HG03135 (cell line): Measurements from ENCODE around the gene IL17C.

Source experiments
- ATAC-seq: cut with Tn5 transposase; IDR thresholded peaks from one replicate; pipeline ENCODE4 v1.9.1; 2021; ENCODE audit warnings: mild to moderate bottlenecking, moderate library complexity; ENCODE audit not compliant: unreplicated experiment

Gene IL17C

DNA sequence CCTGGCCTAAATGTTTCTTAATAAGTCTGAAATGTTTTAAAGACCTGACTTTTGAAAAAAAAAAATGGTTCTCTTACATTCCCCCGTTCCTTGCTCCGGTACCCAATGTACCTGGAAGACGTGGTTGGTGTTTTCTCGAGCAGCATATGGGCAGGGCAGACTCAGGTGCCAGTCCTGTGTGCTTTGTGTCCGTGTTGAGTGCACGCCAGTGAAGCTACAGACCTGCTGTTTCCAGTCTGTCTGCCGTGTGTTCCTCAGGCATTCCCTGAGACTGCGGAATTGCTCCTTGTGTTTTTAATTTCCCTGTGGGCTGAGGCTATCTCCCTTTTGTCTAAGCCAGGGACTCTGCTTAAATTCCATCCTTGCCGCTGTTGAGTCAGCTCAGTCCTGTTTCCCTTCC is 11.7 kb upstream of the IL17C start:
- ATAC-seq, result no peak

GRCh38 chr16:88627531-88628411 is 10.6 kb upstream of the IL17C start:
- ATAC-seq, result no peak

- ATAC-seq, result no peak
Observed at GRCh38 chr16:88628512-88628974, 9.8 kb upstream of the IL17C start.

GRCh38 chr16:88629835-88630234 is 8.5 kb upstream of the IL17C start:
- ATAC-seq, result no peak

- ATAC-seq, result no peak
Observed at GRCh38 chr16:88630433-88630832, 7.9 kb upstream of the IL17C start.

- ATAC-seq, result no peak
Observed at GRCh38 chr16:88630941-88631340, 7.4 kb upstream of the IL17C start.

GRCh38 chr16:88631384-88631783 is 7.0 kb upstream of the IL17C start:
- no peak for ATAC-seq

GRCh38 chr16:88631920-88632586 is 6.3 kb upstream of the IL17C start:
- no peak for ATAC-seq

GRCh38 chr16:88632587-88632930 is 5.8 kb upstream of the IL17C start:
- ATAC-seq, result no peak

DNA sequence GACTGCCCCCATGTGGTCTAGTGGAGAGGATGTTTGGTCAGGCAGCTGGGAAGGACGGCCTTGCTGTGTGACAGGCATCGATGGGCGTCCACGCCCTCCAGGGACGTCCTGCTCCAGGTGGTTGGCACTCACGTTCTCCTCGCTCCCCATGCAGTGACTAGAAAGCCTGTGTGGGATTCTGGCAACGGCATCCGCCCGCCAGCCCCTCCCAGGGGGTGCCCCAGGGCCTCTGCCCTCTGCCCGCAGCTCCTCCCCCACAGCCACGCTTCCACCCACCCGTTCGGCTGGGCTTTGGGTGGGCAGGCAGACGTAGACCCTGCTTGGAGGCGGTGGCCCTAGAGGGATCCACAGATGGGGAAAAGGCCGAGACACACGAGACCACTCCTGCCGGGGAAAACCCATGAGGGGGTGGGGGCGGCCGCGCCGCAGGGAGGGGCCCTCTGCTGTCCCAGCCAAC is 4.7 kb upstream of the IL17C start:
- ATAC-seq, result peak; percentile 35

DNA sequence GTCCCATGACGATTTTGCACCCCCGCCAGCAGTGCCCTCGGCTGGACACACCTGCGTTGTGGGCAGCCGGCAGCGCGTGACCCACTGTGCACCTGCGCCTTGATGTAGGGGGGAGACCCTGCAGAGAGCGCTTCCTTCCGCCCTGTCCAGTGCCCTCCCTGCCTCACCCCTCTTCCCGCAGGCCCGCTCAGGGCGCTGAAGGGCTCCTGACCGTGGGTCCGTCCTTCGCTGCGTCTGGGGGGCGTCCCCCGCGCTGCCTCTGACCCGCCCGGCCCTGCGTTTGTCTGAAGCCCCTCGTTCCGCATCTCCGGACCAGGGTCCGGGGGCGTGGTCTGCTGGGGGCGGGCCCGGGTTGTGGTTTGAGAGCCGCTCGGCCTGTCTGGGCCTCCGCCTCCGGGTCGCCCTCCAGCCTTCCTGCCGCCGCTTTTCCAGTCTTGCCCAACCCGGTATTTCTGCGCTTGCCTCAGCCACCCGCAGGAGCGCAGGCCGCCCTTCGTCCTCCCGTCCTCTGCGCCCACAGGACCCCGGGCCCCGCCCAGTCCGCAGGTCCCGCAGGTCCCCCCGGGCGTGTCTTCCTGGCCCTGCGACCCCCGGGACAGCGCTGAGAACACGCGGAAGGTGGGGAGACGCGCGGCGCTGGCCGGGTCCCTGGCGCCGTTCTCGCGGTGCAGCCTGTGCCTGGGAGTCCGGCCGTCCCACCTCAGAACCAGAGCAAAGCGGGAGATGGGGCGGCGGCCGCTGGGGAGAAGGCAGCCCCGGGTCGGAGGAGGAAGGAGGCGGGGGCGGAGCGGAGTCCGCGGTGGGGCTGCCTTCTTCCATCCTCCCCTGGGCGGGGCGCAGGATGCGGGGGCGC is 4.0 kb upstream of the IL17C start:
- ATAC-seq, result peak; percentile 44

- ATAC-seq, result no peak
Observed at GRCh38 chr16:88634994-88635670, 3.2 kb upstream of the IL17C start.

DNA sequence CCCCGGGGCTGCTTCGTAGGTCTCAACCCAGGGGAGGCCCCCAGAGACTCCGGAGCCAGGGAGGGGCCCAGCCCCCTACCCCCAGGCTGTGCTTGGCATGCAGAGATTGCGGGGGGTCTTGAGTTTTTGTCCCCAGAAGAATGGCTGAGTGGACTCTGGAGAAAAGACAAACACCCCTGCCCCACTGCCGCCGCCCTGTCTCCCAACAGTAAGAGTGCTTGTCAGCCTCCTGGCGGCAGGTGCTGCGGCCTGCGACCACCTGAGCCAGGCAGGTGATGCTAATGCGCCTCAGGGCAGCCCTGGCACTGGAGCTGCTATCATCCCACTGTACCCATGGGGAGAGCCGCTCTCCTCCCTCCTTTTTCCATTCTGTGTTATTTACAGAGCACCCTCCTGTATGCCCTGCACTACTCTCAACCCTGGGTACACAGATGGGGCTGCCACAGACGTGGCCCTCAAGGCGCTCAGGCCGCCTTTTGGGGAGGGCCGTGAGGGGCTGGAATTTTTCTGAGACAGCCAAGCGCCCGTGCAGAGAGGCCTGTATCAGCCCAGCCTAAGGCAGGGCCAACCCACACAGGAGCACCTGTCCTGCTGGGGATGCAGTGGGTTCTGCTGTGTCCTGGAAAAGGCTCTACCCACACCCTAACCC is 2.6 kb upstream of the IL17C start:
- ATAC-seq, result no peak

GRCh38 chr16:88636488-88637265 is 1.7 kb upstream of the IL17C start:
- no peak for ATAC-seq

DNA sequence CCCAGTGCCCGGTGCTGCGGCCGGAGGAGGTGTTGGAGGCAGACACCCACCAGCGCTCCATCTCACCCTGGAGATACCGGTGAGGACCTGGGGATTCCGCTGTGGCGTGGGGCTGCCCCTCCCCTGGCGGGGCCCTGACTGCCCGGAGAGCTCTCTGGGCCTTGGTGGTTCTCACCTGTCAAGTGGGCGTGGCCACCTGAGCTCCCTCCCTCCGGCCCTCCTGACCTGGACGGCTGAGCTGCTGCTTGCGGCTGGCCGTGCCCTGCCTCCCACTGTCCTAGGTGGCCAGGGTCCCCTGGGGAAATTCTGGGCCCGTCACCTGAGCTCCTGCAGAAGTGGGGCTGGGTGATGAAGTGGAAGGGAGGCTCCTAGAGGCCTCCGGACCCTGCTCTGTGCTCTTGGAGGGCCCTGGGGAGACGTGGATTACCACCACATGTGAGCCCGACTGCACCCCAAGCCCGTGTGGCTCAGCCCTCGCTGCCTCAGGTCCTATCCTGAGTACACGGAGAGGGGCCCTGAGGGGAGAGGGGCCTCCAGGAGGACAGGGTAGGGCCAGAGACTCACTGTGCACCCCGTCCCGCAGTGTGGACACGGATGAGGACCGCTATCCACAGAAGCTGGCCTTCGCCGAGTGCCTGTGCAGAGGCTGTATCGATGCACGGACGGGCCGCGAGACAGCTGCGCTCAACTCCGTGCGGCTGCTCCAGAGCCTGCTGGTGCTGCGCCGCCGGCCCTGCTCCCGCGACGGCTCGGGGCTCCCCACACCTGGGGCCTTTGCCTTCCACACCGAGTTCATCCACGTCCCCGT is 1.1 kb downstream of the IL17C start:
- ATAC-seq, result no peak

DNA sequence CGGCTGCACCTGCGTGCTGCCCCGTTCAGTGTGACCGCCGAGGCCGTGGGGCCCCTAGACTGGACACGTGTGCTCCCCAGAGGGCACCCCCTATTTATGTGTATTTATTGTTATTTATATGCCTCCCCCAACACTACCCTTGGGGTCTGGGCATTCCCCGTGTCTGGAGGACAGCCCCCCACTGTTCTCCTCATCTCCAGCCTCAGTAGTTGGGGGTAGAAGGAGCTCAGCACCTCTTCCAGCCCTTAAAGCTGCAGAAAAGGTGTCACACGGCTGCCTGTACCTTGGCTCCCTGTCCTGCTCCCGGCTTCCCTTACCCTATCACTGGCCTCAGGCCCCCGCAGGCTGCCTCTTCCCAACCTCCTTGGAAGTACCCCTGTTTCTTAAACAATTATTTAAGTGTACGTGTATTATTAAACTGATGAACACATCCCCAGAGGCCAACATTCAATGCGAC is 1.7 kb downstream of the IL17C start:
- ATAC-seq, result no peak

DNA sequence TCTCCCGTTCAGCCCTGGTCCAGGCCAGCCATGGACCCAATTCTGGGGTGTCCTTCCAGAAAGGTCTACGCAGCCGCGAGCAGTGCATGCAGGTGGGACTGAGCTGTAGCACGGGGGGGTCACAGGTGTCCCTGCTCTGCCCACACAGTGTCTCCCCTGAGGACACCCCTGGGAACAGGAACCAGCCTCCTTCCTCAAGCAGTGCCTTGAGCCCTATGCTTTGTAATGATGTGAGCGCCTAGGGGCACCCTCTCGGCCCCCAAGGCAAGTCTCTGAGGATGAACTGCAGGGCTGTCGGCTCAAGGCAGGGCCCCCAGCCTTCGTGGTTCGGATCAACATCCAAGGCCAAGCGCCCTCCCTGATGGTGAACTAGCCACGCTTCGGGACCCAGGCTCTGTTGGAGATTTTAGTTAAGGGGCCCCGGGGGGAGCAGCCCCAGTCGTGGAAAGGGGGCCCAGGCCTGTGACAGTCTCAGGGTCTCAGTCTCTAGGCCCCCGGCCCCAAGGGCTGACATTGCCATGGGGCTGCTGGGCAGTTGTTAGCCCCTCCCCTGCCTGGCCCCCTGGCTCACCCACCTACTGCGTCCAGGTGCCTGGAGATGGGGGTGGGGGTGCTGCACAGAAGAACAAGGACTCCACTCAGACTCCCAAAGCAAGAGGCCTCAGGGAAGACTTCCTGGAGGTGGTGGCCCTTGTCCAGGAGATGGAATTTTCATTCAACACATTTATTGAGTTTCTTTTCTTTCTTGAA is 2.3 kb downstream of the IL17C start:
- no peak for ATAC-seq
